Kidney tubule cell (primary cell): ENCODE results near the gene METTL21C.

Experiments used
- DNase-seq: peaks from one replicate; pipeline ENCODE4 v3.0.0-alpha.2; 2018; ENCODE audit warnings: low spot score

Gene METTL21C

DNA sequence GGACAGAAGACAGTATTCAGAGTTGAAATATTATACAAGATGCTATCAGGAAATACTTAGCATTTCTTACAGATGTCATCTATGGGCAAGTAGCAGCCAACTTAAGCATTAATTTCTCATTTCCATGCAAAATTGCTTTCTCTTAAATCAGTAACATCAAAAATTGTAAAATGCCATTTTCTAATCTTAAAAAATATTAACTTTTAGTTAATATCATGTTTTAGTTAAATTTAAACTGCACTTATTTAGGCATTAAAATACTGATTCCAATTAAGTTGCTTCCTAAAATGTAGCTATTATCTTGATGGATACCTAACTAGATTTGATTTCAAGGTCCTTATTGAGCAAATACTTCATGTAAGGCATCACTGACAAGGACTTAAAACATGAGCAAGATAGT is 27.8 kb downstream of the METTL21C start:
- DNase-seq = no peak

DNA sequence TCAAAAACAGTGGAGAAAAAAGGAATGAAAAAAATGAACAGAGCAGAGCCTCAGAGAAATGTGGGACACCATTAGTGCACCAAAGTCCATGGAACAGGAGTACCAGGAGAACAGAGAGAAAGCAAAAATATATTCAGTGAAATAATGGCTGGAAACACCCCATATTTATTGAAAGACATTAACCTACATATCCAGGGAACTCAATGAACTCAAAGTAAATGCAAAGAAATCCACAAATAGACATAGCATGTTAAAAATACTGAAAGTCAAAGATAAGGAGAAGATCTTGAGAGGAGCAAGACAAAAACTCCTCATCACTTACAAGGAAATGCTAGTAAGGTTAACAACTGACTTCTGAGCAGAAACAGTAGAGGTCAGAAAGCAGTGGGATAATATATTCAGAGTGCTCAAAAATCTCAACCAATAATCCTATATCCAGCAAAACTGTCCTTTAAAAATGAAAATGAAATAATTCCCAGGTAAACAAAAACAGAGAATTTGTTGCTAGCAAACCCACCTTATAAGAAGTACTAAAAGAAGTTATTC is 35.6 kb downstream of the METTL21C start:
- DNase-seq = no peak

DNA sequence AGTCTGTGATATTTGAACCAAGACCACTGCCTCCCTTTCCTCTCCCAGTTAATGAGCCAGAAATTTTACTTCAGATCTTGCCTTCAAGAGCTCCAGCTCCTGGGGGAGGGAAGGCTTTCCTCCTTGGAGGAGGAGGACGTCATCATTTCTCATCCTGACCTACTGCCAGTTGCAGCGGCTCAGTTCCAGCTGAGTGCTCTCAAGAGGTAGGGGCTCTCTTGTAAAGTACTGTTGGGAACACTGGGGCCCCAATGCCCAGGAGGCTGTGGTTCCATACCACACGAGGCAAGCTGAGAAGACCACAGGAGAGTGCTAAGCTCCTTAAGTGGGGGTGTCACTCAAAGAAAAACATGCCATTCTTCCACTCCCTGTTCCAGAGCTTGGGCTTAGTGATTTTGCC is 36.2 kb downstream of the METTL21C start:
- peak; percentile 41 for DNase-seq

DNA sequence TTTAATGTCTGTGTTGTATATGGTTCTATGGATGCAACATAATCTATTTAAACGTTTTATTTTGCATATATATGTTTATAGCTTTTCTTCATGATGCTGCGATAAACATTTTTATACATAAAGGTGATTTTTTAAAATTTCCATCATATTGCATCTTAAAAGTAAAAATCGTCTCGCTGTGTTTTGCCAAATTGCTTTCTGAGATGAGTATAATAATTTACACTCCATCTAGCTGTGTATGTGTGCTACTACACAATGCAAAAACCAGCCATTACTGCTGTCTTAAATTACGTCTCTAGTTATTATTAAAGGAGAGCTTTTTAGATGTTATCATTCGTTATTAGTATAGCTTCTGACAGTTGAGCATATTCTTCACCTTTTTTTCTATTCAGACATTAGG is 37.2 kb downstream of the METTL21C start:
- no peak for DNase-seq

DNA sequence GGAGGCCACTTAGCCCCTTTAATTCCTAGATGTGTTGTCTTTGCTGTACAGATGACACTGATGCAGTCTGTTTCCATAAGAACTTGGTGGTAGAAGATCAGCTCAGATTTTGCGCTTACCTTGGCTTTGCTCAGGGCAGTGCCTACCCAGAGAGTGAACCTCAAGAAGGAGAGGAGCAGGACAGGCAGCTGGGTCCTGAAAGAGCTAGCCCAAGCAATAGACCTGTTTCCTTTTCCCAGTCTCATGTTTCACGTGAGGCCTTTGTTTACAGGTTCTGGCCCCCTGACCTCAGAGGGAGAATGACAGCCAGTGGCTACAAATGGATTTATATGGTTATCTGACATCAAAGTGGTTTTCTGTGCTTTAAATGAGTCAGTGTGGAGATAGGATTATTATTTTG is 40.1 kb downstream of the METTL21C start:
- no peak for DNase-seq

DNA sequence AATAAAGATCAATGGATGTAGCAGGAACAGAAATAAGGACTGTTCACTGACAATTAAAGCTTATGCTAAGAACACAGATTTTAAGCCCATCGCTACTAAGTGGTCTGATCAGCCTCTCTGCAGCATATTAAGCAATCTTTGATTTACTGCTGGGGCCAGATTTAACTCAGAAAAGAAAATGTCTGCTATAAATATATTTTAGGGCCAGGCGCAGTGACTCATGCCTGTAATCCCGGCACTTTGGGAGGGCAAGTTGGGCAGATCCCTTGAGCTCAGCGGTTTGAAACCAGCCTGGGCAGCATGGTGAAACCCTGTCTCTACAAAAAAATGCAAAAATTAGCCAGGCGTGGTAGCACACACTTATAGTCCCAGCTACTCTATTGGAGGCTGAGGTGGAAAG is 43.0 kb downstream of the METTL21C start:
- DNase-seq = peak; percentile 50

DNA sequence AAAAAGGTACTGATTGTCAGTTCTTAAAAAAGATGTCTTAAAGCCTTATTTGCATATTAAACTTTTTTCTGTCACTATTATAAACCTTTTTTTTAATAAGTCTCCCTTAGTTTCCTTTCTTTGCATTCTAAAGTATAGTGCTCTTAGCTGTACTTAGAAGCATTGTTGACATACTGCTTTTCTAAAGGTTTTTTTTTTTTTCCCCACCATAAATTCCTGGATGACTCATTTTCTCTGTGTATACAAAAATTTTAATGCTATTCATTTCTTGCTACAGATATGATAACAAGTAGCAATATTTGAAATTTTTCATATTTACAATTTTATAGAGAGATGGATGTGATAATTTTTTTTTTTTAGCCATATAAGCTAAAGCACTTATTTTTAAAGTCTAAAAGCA is 43.5 kb downstream of the METTL21C start:
- DNase-seq = peak; percentile 6

DNA sequence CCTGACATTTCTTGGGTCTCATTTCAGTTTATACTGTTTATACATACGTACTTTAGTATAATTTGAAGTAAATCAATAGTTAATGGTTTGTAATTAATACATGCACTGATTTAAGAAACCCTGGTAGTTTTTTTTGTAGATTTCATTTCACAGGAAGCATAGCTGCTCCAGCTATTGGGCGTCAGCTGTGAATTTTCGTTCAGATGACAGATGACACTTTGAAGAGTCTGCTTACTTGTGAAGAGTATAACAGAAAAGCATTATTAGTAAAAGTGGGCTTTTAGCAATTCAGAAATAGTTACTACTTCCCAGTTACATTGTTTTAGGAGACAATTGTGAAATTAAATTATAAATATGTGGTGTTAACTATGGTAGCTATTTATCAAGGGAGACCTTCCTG is 44.4 kb downstream of the METTL21C start:
- no peak for DNase-seq

DNA sequence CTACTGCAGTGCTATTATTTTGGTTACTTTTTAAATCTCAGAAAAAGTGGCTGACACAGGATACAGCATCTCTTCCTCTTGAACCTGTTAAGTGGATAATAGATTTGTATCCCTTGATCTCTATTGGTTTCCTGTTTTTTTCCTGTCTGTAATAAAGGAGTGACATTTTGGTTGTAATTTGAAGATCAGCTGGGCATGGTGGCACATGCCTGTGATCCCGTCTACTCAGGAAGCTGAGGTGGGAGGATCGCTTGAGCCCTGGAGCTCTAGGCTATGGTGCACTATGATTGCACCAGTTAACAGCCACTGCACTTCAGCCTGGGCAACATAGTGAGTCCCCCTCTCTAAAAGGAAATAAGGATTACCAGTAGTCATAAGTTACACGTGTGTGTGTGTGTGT is 46.8 kb downstream of the METTL21C start:
- DNase-seq = no peak

DNA sequence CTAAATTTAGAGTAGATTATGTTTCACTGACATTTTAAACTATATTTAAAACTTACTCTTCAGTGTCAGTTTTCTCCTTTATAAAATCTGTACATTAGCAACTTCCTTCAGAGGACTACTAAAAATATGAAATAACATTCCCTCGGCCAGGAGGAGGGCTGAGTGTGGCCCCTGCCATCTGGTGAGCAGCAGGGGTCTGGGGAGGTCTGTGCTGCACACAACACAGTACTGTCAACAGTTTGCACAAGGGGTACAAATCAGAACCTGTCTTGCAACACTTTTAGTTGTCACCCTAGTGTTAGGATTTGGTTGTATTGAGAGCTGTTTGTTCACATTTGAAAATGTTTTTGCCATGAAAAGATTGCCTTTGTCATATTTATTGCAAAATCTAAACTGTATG is 49.1 kb downstream of the METTL21C start:
- DNase-seq = no peak

DNA sequence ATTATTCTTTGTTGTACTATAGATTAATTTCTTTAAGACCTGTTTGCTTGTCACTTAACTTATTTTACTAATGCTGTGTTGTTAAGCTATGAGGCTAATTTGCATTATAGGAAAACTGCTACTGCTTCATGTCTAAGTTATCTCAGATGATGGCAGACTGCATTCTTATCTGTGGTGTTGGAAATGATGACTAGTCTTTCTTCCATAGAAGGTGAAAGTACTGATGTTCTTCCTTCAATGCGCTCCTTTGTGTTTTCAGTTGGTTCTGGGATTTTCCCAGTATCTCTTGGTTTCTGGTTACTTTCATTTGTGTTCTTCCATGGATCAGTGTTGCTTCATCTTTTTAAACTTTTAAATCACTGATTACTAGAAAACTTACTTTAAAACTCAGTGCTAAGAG is 51.2 kb downstream of the METTL21C start:
- no peak for DNase-seq

DNA sequence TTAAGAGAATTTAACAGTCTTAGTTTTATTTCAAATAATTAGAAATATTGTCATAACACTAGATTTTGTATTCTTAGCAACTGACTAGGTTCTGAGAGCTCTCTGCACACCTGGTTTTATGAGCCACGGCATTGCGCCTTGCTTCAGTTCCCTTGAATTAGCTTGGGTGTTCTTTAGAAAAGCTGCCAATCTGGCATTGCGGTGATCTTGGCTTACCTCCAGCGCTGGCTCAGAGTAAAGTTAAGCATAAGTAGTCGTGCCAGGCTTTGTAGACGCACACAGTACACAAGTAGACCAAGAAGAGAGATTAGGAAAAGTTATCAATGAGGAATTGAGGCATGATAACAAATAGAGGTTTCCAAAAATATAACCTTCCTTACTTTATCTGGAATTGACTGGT is 52.4 kb downstream of the METTL21C start:
- peak; percentile 17 for DNase-seq

DNA sequence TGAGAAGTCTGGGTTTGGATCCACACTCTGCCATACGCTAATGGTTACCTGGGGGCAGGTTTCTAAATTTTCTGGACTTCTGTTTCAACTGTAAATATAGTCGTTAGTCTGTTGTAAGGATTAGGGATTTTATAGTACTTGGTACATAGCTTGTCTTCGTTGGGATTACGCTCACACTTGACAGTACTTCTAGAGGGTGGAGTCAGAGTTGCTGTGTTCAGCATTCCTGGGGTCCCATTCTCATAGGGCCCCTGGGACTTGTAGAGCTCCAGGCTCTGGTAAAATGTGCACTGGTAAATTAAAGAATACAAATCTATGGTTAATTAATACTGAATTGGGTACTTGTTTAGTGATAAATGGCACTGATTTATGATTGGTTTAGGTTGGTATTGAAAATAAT is 52.8 kb downstream of the METTL21C start:
- DNase-seq = no peak

DNA sequence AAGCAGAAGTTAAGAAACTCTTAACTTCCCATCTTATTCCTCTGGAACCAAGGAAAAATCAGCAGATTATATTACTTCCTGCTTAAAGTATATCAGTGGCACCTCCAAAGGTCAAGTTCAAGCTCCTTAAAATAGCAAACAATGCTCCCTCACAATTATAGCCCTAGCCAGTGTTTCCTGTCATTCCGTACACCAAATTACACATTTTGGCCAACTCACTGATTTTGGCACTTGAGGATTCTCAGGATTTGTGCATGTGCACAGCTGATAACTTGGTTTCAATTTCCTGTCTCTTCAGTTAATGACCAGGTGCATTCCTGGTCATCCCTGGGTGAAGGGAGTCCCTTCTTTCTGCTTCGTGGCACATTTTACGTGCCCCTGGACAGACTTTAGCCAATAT is 56.1 kb downstream of the METTL21C start:
- no peak for DNase-seq
